Keratinocyte (primary cell): ENCODE data around the gene OTOG.

ENCODE experiments used
- EZH2 ChIP-seq: IDR thresholded peaks from one replicate; pipeline ENCODE4 v1.6.1; 2012; ENCODE audit warnings: inconsistent platforms, mild to moderate bottlenecking, low read length, moderate library complexity
- TF ChIP-seq, protein P1 (sequence below), 3 experiments: IDR thresholded peaks in 1 of 3; conservative IDR thresholded peaks in 1 of 3; optimal IDR thresholded peaks in 1 of 3; 2 replicates in 2 of 3; 3 replicates in 1 of 3; pipeline versions ENCODE3 to v1.5.1; 2011; ENCODE audit warnings: low read length in 3 of 3, mild to moderate bottlenecking in 3 of 3, moderate library complexity in 2 of 3, control low read depth in 1 of 3, inconsistent platforms in 1 of 3; ENCODE audit not compliant: insufficient read depth in 2 of 3; ENCODE audit errors: extremely low read depth in 1 of 3

DNA sequence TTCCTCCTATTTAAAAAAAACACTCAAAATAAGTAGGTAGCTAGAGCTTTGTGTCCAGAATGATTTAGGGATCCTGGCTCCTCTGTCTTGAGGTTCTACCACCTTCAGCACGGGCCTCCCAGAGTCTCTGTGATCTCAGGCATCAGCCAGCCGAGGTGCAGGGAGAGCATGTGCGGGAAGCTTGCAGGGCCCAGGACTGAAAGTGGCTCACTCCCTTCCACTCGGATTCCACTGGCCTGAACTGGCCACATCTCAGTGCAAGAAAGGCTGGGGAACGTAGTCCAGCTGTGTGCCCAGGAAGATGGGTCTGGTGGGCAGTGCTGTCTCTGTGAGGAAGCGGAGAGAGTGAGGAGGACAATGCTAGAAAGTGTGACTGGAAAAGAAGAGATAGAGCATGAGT lies 104.0 kb downstream of the OTOG start:
- TF ChIP-seq, protein P1, sequence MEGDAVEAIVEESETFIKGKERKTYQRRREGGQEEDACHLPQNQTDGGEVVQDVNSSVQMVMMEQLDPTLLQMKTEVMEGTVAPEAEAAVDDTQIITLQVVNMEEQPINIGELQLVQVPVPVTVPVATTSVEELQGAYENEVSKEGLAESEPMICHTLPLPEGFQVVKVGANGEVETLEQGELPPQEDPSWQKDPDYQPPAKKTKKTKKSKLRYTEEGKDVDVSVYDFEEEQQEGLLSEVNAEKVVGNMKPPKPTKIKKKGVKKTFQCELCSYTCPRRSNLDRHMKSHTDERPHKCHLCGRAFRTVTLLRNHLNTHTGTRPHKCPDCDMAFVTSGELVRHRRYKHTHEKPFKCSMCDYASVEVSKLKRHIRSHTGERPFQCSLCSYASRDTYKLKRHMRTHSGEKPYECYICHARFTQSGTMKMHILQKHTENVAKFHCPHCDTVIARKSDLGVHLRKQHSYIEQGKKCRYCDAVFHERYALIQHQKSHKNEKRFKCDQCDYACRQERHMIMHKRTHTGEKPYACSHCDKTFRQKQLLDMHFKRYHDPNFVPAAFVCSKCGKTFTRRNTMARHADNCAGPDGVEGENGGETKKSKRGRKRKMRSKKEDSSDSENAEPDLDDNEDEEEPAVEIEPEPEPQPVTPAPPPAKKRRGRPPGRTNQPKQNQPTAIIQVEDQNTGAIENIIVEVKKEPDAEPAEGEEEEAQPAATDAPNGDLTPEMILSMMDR (optimal IDR thresholded peaks at IDR 0.05 in 1 of 3, IDR thresholded peaks at IDR 0.05 in 1 of 3, conservative IDR thresholded peaks at IDR 0.05 in 1 of 3; ENCODE audit: extremely low read depth in 1 of 3, insufficient read depth in 2 of 3, low read length in 3 of 3): no peak
- no peak for TF ChIP-seq EZH2
